Keratinocyte (primary cell): ENCODE measurements around the gene SREBF1.

Experiments used
- CTCF ChIP-seq, 3 experiments: IDR thresholded peaks in 1 of 3; conservative IDR thresholded peaks in 1 of 3; optimal IDR thresholded peaks in 1 of 3; 2 replicates in 2 of 3; 3 replicates in 1 of 3; pipeline versions ENCODE3 to v1.5.1; 2011; ENCODE audit warnings: low read length in 3 of 3, mild to moderate bottlenecking in 3 of 3, moderate library complexity in 2 of 3, control low read depth in 1 of 3, inconsistent platforms in 1 of 3; ENCODE audit not compliant: insufficient read depth in 2 of 3; ENCODE audit errors: extremely low read depth in 1 of 3
- EZH2 ChIP-seq: IDR thresholded peaks from one replicate; pipeline ENCODE4 v1.6.1; 2012; ENCODE audit warnings: inconsistent platforms, mild to moderate bottlenecking, low read length, moderate library complexity

GRCh38 chr17:17784657-17785267 lies 52.0 kb downstream of the SREBF1 start:
- TF ChIP-seq CTCF (optimal IDR thresholded peaks at IDR 0.05 in 1 of 3, IDR thresholded peaks at IDR 0.05 in 1 of 3, conservative IDR thresholded peaks at IDR 0.05 in 1 of 3; ENCODE audit: extremely low read depth in 1 of 3, insufficient read depth in 2 of 3, low read length in 3 of 3) = peak in 2 of 3 experiments; percentile 39 to 43
- TF ChIP-seq EZH2 = no peak
